GM12872 (cell line): Measurements from ENCODE around the gene C12orf57.

Experiments
- TF ChIP-seq, protein P1 (sequence below): IDR thresholded peaks from 3 replicates; pipeline ENCODE4 v1.5.1; 2011; ENCODE audit warnings: low read depth, mild to moderate bottlenecking, low read length, moderate library complexity; ENCODE audit not compliant: insufficient read depth

The C12orf57 gene

DNA sequence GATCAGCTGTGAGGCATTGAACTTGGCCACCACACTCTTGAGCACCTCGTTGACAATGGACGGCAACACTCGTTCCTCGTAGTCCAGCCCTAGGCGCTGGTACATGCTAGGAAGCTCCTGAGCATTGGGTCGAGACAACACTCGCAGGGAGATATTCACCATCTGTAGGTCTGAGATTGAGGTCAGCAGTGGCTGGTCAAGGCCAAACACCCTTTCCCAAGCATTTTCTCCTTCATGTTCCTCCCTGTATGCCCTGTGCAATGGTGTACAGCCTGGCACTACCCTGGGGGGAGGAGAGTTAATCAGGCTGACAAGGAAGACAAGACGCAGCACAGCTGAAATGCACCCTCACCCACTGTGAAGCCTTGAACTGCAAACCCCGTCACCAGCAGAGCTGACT, 24.6 kb downstream of the C12orf57 start:
- TF ChIP-seq, protein P1, sequence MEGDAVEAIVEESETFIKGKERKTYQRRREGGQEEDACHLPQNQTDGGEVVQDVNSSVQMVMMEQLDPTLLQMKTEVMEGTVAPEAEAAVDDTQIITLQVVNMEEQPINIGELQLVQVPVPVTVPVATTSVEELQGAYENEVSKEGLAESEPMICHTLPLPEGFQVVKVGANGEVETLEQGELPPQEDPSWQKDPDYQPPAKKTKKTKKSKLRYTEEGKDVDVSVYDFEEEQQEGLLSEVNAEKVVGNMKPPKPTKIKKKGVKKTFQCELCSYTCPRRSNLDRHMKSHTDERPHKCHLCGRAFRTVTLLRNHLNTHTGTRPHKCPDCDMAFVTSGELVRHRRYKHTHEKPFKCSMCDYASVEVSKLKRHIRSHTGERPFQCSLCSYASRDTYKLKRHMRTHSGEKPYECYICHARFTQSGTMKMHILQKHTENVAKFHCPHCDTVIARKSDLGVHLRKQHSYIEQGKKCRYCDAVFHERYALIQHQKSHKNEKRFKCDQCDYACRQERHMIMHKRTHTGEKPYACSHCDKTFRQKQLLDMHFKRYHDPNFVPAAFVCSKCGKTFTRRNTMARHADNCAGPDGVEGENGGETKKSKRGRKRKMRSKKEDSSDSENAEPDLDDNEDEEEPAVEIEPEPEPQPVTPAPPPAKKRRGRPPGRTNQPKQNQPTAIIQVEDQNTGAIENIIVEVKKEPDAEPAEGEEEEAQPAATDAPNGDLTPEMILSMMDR = no peak

DNA sequence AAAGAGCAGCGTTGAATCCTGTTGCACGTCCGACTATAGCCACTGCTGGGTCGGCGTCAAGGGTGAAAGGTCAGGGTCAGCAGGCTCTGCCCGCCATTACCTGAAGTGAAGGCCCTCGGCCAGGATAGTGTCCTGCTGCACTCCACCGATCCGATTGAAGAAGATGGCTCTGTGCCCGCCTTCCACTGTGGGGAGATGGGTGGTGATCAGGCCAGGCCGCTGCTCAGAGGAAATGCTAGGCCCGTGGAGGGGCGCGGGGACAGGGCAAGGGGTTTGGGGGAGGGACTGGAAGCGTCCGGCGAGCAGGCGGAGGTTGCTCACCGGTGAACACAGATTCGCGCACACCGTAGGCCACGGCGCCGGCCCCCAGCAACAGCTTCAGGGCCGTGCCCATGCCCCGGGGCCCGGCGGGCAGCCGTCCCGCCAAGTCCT, 26.3 kb downstream of the C12orf57 start:
- TF ChIP-seq, protein P1 = no peak

DNA sequence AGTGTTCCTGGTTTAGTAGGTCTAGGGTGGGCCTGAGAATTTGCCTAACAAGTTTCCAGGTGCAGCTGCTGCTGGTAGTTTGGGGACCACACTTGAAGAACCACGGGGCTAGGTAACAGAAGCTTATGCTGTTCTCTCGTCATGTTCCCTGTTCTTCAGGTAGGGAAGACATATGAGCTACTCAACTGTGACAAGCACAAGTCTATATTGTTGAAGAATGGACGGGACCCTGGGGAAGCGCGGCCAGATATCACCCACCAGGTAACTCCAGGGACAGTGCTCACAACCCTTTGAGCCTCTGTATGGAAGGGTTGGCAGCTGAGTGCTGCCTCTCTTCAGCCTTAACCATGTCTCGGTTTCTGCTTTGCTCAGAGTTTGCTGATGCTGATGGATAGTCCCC, 30.4 kb downstream of the C12orf57 start:
- TF ChIP-seq, protein P1 = no peak

DNA sequence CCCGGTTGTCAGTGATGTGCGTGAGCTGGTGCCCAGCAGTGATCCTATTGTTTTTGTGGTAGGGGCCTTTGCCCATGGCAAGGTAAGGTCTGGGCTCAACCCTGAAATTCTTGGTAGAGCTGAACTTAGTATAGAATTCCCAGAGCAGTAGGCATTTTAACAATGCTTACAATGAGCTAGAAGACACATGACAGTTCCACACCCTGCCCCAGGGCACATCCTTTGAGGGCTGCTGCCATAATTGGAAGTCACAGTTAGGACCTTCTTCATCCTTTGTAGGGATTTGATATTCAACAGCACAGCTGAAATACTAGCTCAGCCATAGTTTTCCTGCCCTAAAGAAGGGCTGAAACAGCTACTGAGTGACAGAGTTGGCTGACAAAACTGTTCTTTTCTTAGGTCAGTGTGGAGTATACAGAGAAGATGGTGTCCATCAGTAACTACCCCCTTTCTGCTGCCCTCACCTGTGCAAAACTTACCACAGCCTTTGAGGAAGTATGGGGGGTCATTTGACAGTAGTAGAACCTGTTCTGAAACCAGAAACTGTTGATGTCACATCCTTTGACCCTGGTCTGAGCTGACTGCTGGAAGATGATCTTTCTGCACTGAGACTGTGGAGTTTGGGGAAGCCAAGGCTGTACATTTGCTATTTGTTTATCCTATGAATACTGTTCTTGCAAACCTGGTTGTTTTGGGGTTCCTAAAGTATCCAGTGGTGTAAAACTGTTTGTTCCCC, 31.6 kb downstream of the C12orf57 start:
- TF ChIP-seq, protein P1 = no peak

DNA sequence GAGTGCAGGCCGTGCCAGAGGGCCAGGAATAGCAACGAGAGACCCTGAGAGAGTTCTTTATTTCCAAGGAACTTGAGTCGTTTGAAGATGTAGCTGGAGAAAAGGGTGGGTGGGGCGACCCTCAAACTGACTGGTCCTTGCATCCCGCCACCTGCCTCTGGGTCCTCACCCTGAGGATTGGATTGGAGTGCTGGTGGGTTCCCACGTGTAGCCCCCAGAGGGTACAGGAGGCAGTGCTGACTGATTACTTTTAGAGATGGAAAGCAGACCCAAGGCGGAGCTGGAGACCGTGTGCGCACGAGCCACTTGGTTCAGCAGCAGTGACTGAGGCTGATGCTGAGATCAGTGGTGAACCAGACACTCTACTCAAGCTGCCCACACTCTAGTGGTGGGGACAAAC, 33.8 kb downstream of the C12orf57 start:
- TF ChIP-seq, protein P1 = no peak

DNA sequence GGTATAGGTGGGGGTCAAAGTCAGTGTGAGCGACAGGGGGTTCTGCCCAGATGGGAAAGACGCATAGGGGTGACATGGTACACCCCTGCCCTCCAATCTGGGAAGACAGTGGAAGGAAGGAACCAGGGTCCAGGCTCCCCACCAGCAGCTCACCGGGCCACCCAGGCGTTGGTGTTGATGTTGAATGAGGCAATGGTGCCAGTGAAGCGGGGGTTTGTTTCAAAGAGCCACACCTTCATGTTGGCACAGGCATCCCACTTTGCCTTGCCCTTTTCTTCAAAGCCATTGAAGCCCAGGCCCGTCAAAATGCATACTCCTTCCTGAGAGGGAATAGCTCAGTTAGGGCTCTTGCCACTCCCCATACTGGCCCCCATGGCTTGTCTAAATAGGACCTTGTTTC, 34.4 kb downstream of the C12orf57 start:
- TF ChIP-seq, protein P1 = no peak

DNA sequence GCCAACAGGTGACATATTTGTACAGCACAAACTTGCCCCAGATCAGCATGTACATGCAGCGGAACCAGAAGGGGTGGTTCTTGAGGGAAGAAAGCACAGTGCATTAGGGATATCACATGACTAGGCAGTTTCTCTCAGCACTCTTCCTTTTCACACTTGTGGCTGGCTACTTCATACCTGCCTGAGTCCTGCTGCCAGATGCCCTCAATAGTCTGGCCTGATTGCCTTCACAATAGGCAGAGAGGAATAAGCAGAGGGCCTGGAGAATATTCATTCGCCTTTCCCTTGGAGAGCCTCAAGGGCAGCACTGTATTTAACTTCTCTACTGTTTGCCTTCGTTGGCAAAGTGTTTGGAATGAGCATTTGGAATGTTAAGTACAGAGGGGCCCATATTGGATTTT, 34.8 kb downstream of the C12orf57 start:
- TF ChIP-seq, protein P1 = no peak
